GM21367 (cell line): ENCODE measurements around the gene CCS.
"Not testable (repeated sequence)": the region's sequence is repeated elsewhere in the genome, so short reads cannot be mapped to it uniquely, and the experiment has no call there.

Experiments used
- ATAC-seq: cut with Tn5 transposase; IDR thresholded peaks from one replicate; pipeline ENCODE4 v1.9.1; 2021; ENCODE audit not compliant: unreplicated experiment

Gene CCS

DNA sequence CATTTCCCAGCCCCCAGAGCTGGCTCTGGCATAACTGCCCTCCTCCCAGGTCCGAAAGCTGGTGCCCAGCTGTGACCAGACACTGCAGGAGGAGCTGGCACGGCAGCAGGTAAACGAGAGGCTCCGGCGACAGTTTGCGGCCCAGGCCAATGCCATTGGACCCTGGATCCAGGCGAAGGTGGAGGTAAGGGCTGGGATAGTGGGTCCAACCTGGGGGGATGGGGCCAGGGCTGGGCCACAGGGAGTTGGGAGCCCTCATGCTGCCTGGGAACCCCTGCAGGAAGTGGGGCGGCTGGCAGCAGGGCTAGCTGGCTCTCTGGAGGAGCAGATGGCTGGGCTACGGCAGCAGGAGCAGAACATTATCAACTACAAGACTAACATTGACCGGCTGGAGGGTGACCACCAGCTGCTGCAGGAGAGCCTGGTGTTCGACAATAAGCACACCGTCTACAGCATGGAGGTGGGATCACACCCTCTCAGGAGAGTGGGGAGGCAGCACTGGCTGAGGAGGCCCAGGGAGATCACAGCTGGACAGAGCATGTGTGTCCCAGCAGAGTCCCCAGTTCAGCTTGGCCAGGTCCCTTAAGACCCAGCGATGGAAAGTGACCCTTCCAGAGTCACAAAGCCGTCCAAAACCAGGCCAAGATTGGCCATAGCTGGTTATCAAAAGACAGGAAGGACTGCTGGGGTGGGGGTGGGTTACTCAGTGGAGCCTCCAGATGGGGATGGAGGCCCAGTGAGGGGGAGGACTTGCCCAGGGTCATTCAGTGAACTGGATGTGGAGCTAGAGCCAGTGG, 31.6 kb upstream of the CCS start:
- no peak for ATAC-seq

DNA sequence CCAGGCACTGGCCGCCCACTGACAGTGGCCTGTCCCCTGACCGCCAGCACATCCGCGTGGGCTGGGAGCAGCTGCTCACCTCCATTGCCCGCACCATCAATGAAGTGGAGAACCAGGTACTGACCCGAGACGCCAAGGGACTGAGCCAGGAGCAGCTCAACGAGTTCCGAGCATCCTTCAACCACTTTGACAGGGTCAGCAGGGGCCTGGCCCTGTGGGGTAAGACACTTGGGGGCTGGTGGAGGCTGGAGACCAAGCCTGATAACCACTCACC, 31.1 kb upstream of the CCS start:
- no peak for ATAC-seq

DNA sequence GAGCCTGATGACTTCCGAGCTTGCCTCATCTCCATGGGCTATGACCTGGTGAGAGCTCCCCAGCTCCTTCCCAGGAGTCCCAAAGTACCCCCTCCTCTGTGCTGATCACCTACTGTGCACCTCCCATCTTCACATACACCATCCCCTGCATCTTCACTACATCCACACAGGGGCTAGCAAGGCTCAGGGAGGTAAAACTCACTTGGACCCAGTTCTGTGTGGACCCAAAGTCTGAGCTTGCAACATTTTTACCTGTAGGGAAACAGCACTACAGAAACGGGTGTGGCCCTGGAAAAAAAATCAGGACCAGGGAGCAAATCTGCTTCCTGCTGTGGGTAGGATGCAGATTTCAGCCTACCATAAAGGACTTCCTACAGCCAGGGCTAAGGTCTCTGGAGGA, 30.7 kb upstream of the CCS start:
- ATAC-seq = no peak

DNA sequence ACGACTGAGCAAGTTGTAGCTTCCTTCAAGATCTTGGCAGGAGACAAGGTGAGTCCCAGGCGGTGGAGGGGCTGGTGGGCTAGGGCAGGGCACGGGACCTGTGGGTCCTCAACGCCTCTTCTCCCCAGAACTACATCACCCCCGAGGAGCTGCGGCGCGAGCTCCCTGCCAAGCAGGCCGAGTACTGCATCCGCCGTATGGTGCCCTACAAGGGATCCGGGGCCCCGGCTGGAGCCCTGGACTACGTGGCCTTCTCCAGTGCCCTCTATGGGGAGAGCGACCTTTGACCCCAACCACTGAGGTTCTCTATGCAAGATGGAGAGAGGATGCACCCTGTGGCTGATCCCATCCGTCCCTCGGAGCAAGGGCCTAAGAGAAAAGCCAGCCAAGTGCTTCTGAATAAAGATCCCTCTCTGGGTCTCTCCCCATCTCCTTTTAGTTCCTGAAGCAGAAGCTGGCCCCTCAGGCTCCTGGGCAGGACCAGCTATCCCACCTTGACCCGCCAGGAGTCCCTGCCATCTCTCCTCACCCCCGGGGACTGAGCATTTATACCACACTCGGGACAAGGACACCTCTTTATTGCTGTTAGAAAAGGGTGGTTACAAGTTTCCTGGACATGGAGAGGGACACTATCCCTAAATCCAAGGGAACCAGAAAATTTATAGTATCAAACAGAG, 29.9 kb upstream of the CCS start:
- no peak for ATAC-seq

GRCh38 chr11:66563832-66564231, 29.2 kb upstream of the CCS start:
- ATAC-seq = no peak

DNA sequence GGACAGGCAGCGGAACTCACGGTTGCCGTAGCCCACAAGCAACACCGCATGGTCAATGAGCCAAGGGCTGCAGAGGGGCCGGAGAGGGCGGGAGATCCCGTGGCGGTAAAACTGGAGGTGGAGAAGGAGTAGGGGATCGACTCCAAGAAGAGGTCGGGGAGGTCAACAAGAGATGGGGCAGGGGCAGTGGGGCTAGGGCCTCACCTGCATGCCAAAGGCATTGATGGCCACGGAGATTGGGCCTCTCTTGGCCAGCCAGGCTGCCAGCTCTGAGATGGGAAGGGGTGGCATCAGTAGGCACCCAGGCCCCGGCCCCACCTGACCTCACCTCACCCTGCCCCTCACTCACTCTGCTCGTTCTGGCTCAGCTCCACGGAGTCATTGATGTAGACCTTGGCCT, 28.4 kb upstream of the CCS start:
- ATAC-seq = no peak

DNA sequence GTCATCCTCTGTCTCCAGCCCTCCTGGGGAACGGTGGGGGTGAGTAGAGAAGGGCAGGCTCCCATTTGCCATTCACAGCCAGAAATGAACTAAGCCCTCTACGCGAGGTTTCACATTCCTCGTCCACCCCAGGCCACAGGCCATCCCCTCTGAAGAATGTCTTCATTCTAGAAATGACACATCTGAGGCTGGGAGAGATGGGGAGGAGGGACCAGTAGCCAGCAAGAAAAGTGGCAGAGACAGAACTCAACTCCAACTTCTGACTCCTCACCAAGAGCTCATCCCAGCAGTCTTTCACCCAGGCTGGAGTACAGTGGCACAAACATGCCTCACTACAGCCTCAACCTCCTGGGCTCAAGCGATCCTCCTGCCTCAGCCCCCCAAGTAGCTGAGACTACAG, 28.0 kb upstream of the CCS start:
- no peak for ATAC-seq

DNA sequence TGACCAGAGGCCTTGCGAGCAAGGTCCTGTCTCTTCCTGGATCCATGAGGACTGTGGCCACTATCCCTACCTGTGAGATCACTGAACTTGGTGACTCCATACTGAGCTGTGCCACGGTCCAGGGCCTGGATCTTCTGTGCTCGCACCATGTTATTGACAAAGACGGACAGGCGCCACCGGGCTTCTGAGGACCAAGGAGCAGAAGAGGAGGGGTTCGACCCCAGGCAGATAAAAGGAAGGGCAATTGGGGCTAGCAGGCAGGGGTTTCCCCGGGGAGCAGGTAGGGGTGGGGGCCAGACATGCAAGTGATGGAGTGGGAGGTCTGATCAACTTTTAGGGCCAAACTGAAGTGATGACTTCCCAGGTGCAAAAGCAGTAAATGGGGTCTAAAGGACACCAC, 26.8 kb upstream of the CCS start:
- ATAC-seq = no peak

- ATAC-seq = no peak
Measured at GRCh38 chr11:66567787-66568123, 25.2 kb upstream of the CCS start.

- ATAC-seq = no peak
Measured at GRCh38 chr11:66568124-66568916, 24.7 kb upstream of the CCS start, which contains the start of gene CTSF. Gene CTSF (minus strand): TSS chr11:66568606. CDS start chr11:66568486, 120 bp downstream.

DNA sequence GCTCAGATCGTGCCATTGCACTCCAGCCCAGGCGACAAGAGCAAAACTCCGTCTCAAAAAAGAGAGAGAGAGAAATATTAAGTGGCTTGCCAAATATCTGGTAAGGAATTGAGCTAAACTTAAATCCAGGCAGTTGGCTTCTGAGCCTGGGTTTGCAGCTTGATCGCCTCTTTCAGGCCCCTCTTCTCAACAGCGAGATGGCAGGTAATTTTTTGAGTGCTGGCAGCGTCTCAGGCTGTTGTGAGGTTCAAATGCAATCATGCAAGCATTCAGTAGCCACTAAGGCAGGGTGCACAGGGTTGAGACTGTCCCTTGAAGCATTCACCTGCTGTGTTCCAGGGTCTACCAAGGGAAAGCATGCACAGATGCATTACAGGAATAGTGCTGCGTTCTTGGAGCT, 23.9 kb upstream of the CCS start:
- no peak for ATAC-seq

DNA sequence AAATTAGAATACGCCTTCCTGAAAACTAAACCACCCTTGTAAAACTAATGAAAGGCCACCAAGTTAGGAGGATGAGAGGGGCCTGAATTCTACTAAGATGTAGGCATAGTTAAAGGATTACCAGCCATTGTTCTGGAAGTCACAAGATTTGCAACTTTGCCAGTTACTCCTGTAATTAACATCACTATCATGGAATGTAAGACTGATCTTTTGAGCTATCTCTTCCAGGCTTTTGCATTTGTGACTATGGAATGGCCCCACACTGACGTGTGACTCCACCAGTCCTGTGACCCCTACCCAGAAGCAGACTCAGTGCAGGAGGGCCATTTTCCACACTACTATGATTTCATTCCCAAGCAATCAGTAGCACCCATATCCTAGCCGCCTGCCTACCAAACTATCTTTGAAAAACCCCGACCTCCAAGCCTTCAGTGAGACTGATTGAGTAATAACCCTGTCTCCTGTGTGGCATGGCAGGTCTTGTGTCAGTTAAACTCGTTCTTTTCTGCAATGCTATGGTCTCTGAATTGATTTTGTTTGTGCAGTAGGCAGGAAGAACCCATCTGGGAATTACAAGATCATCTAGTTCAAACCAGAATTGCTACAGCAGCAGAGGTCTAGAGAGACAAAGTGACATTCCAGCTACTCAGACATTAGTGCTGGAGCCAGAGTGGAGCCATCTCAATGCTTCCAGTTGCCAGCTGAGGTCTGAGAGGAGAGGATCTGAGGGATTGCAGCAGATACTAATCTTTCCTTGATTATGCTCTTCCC, 22.7 kb upstream of the CCS start:
- ATAC-seq = no peak

GRCh38 chr11:66570850-66571180, 22.2 kb upstream of the CCS start:
- ATAC-seq = no peak

DNA sequence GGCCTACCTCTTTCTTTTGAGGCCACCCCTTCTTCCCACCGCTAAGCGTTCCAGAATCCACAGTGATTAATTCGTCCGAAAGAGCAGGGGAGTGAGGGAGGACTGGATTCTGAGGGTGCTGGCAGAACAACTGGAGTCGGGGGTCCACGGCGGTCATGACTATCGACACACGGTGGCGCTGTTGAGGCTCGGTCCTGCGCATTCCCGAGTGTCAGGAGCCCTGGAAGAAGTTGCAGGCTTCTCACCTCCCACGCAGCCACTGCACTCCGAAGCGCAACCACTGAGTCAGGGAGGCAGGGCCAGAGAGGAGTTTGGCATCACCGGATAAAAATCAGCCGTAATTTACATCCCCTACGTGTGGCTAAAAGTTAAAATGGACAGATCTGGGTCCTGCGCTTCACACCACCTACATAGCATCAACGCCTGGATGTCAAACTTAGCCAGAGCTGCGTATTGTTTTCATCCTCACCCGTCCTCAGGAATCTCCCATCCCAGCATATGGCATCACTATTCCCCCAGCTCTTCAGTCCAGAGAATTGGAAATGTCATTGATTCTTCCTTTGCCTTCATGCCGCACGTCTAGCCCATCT, 13.9 kb upstream of the CCS start:
- no peak for ATAC-seq

- no peak for ATAC-seq
Measured at GRCh38 chr11:66580803-66581202, 12.2 kb upstream of the CCS start.

DNA sequence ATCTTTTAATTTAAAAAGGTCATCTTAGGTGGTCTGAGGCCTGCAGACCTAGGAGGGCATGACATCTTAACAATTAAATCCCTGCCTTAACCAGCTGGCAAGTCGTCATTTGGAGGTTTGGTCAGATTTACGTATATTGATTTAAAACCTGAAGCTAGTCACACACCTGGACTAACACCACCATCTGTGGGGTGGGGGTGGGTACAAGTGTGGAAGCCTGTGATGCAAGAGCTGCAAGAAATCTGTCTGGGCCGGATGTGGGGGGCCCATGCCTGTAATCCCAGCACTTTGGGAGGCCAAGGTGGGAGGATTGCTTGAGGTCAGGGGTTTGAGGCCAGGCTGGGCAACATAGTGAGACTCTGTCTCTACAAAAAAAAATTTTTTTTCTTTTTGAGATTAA, 11.7 kb upstream of the CCS start:
- no peak for ATAC-seq

- ATAC-seq = not testable (repeated sequence)
Measured at GRCh38 chr11:66582565-66583147, 10.3 kb upstream of the CCS start.

- ATAC-seq = not testable (repeated sequence)
Measured at GRCh38 chr11:66585447-66585846, 7.5 kb upstream of the CCS start.

GRCh38 chr11:66586136-66586535, 6.8 kb upstream of the CCS start:
- ATAC-seq = no peak

- not testable (repeated sequence) for ATAC-seq
Measured at GRCh38 chr11:66589315-66589714, 3.7 kb upstream of the CCS start.
